K562 (cell line): ENCODE measurements around the gene SPEM2. TPM values are rescaled to one million over a fixed set of nuclear protein-coding genes. Genes with fewer than 3 reads are reported as not detected.
A peak's percentile ranks its signal among the peaks of the same experiment; 100 is the strongest.

Source experiments
- ATAC-seq: fragments of 200-7000 bp; cut with Tn5 transposase; 3 replicates; pipeline ENCODE4 v1.9.1; 2020; ENCODE audit warnings: moderate library complexity
- BruUV-seq: library from RNA; stranded (reverse); fragments of 400-500 nt; replicated peaks from 2 replicates; lab custom pipeline; 2021; lab: Mats Ljungman, UMichigan
- CTCF ChIA-PET: fragments of 300-600 bp; formaldehyde crosslinking; extraction: SDS; loops from one replicate; lab custom pipeline; 2021; ENCODE audit warnings: low intra/inter-chr PET ratio; lab: Yijun Ruan, JAX
- POLR2A ChIA-PET: fragments of 300-600, 350-650 bp; sonication (Branson Sonifier 250); formaldehyde crosslinking; extraction: SDS; loops from one replicate; lab custom pipeline; 2021; ENCODE audit warnings: antibody characterized with exemption, inconsistent platforms; lab: Yijun Ruan, JAX
- DNase-seq, 4 experiments: peaks; one replicate each; pipeline versions ENCODE4 v3.0.0 to v3.0.0-alpha.2; 2011 to 2018; ENCODE audit warnings: low spot score in 3 of 4, mixed read lengths in 3 of 4; ENCODE audit errors: extremely low read depth in 1 of 4
- FAIRE-seq: peaks from 2 replicates; lab custom pipeline; 2011; peaks lifted over from hg19 to GRCh38; lab: Jason Lieb, UNC
- H2AFZ ChIP-seq: 2 replicates; pipeline ENCODE4 v1.6.0; 2011; ENCODE audit warnings: low read depth, low read length, control low read depth, inconsistent platforms
- H3K27ac ChIP-seq: fragments of 200-600 bp; 3 replicates; pipeline ENCODE4 v1.8.0; 2011; ENCODE audit warnings: low read depth, mild to moderate bottlenecking, control low read depth, inconsistent platforms, low read length, moderate library complexity, mixed read lengths; ENCODE audit errors: extremely low read depth
- H3K27me3 ChIP-seq, 2 experiments: fragments of 300-600 bp in 1 of 2; 2 replicates in 1 of 2; 3 replicates in 1 of 2; pipeline versions ENCODE4 v1.6.0 to v1.8.0; 2011; ENCODE audit warnings: inconsistent platforms in 2 of 2, low read length in 2 of 2, mild to moderate bottlenecking in 1 of 2, mixed read lengths in 1 of 2, moderate library complexity in 1 of 2; ENCODE audit not compliant: control insufficient read depth in 2 of 2, insufficient read depth in 2 of 2
- H3K36me3 ChIP-seq: fragments of 300-600 bp; 3 replicates; pipeline ENCODE4 v1.8.0; 2011; ENCODE audit warnings: mild to moderate bottlenecking, low read length, inconsistent platforms; ENCODE audit not compliant: control insufficient read depth, insufficient read depth
- H3K4me1 ChIP-seq, 2 experiments: fragments of 200-600 bp in 1 of 2; replicated peaks in 1 of 2; 2 replicates in 1 of 2; 3 replicates in 1 of 2; pipeline versions ENCODE4 v1.5.1 to v1.8.0; 2011; ENCODE audit warnings: inconsistent platforms in 2 of 2, low read length in 2 of 2, mild to moderate bottlenecking in 1 of 2, mixed read lengths in 1 of 2, moderate library complexity in 1 of 2; ENCODE audit not compliant: control insufficient read depth in 2 of 2, insufficient read depth in 2 of 2
- H3K4me2 ChIP-seq: 2 replicates; pipeline ENCODE4 v1.6.1; 2011; ENCODE audit warnings: low read length, control low read depth, inconsistent platforms, mixed read lengths; ENCODE audit not compliant: insufficient read depth
- H3K4me3 ChIP-seq: fragments of 200-600 bp; sonication (generic), shearing (Covaris generic); 2 replicates; pipeline ENCODE4 v1.5.1; 2016; ENCODE audit warnings: control low read depth, inconsistent platforms
- H3K79me2 ChIP-seq: fragments of 200-600 bp; 3 replicates; pipeline ENCODE4 v1.8.0; 2011; ENCODE audit warnings: low read length, inconsistent platforms; ENCODE audit not compliant: control insufficient read depth, insufficient read depth
- H3K9ac ChIP-seq, 2 experiments: 2 replicates each; pipeline versions ENCODE4 v1.6.0 to v1.6.1; 2011; ENCODE audit warnings: low read depth in 2 of 2, low read length in 2 of 2, control low read depth in 1 of 2, inconsistent platforms in 1 of 2, mild to moderate bottlenecking in 1 of 2, mixed read lengths in 1 of 2; ENCODE audit not compliant: insufficient read depth in 1 of 2
- H3K9me1 ChIP-seq: one replicate; pipeline ENCODE4 v1.6.0; 2011; ENCODE audit warnings: inconsistent platforms, mild to moderate bottlenecking, low read length, moderate library complexity; ENCODE audit not compliant: control insufficient read depth, insufficient read depth
- H3K9me3 ChIP-seq: replicated peaks from 2 replicates; pipeline ENCODE4 v1.5.1; 2011; ENCODE audit warnings: low read depth, low read length, inconsistent platforms; ENCODE audit not compliant: control insufficient read depth, insufficient read depth
- H4K20me1 ChIP-seq: replicated peaks from 2 replicates; pipeline ENCODE4 v1.6.1; 2011; ENCODE audit warnings: low read length, inconsistent platforms, mixed read lengths; ENCODE audit not compliant: control insufficient read depth, insufficient read depth
- YY1 ChIP-seq, 3 experiments: IDR thresholded peaks; 2 replicates each; pipeline ENCODE4 v1.6.1; 2011; ENCODE audit warnings: low read length in 2 of 3, mild to moderate bottlenecking in 2 of 3, moderate library complexity in 2 of 3, borderline replicate concordance in 1 of 3, control low read depth in 1 of 3, low read depth in 1 of 3; ENCODE audit not compliant: insufficient read depth in 3 of 3, insufficient replicate concordance in 2 of 3, control insufficient read depth in 1 of 3, insufficient read length in 1 of 3; ENCODE audit errors: extremely low read depth in 1 of 3
- WGBS: fragments of 100-300 bp; shearing (Covaris generic); methylation state at CpG from one replicate; pipeline ENCODE4 v1.1.6; 2016; ENCODE audit warnings: low coverage, mixed read lengths; ENCODE audit not compliant: insufficient coverage; ENCODE audit errors: missing lambda C conversion rate; 5-methylcytosine and 5-hydroxymethylcytosine counted together
- in situ Hi-C: fragments of 300-500 bp; cut with MboI; formaldehyde crosslinking; loops from 4 replicates; pipeline ENCODE4 v1.15.0; 2018; ENCODE audit warnings: inconsistent platforms, mixed read lengths
- intact Hi-C: fragments of 100-400 bp; cut with micrococcal nuclease; formaldehyde crosslinking; loops from 2 replicates; pipeline ENCODE4 v1.14.2; 2022
- polyA plus RNA-seq, 8 experiments: library from polyadenylated mRNA; depleted of rRNA in 4 of 8; stranded (reverse) in 5 of 8; unstranded in 3 of 8; fragments of >200 nt; fragmentation: Nextera tagmentation in 2 of 8; fragmentation: Illumina TruSeq in 1 of 8; extraction: Ambion mirVana in 2 of 8; extraction: Trizol in 1 of 8; gene quantifications; 2 replicates each; pipeline versions ENCODE4 v1.2.1 to v1.2.3, GENCODE V29; 2011 to 2014; ENCODE audit warnings: inconsistent platforms in 1 of 8, missing spikeins in 1 of 8
- total RNA-seq, 7 experiments: library from RNA; depleted of rRNA in 6 of 7; stranded (reverse); fragments of >200 nt in 6 of 7; fragmentation: Illumina TruSeq in 2 of 7; extraction: Trizol in 2 of 7; gene quantifications; 2 replicates each; pipeline versions ENCODE4 v1.2.1 to v1.2.3, GENCODE V29; 2011 to 2021; ENCODE audit warnings: low replicate concordance in 1 of 7
- TF ChIP-seq, protein P1 (sequence below): sonication (generic); formaldehyde crosslinking; IDR thresholded peaks from 2 replicates; pipeline ENCODE4 v1.8.1; 2023; ENCODE audit warnings: mild to moderate bottlenecking, missing genetic modification reagents
- TF ChIP-seq, protein P2 (sequence below): fragments of 450-650 bp; IDR thresholded peaks from 2 replicates; pipeline ENCODE4 v1.6.1; 2018; ENCODE audit not compliant: partially characterized antibody

The SPEM2 gene
- total and polyA plus RNA-seq, 9 of the 15 experiments (the other 6 are each of a cell fraction or from before 2014, with no cell fraction given): not detected

DNA sequence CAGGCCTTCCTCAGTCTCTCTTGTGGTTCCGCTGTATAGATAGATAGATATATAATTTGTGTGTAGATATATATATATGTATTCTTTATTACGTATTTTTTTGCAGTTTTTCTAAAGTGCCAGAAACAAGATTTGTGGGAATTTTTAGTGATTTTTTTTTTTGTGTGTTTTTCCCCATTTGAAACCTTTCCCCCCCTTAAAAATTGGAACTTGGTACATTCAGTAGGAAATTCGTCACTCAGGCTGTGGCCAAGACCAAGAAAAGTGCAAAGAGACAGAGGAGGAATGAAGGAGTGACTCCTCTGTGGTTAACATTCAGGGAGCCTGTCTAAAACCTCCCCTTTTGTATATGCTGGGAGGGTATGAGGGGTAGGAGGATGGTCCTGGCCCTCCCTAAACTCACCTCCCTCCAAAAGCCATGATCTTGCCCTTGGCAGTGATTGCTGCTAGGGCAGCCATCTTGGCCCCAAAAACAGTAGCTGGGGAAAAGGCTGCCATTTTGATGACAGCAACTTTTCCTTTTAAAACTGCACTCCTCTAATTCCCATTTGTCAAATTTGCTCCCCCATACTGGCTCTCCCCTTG, 34.6 kb downstream of the SPEM2 start:
- 93% methylated on average over 3 of the region's 3 CpGs for WGBS
- CTCF ChIA-PET: no interaction called here
- no TSS peak for BruUV-seq

More for the DNA sequence above, 34.6 kb downstream of the SPEM2 start:
- H3K27ac ChIP-seq: no peak overlapping the region
- no peaks in the 10 kb centered on the region for H3K9me3 ChIP-seq
- TF ChIP-seq YY1 (IDR thresholded peaks at IDR 0.05; ENCODE audit: borderline replicate concordance in 1 of 3, control insufficient read depth in 1 of 3, extremely low read depth in 1 of 3, insufficient read depth in 3 of 3, insufficient read length in 1 of 3, insufficient replicate concordance in 2 of 3, low read depth in 1 of 3, low read length in 2 of 3): peak in 2 of 3 experiments; percentile 43 to 84
- TF ChIP-seq, protein P1, sequence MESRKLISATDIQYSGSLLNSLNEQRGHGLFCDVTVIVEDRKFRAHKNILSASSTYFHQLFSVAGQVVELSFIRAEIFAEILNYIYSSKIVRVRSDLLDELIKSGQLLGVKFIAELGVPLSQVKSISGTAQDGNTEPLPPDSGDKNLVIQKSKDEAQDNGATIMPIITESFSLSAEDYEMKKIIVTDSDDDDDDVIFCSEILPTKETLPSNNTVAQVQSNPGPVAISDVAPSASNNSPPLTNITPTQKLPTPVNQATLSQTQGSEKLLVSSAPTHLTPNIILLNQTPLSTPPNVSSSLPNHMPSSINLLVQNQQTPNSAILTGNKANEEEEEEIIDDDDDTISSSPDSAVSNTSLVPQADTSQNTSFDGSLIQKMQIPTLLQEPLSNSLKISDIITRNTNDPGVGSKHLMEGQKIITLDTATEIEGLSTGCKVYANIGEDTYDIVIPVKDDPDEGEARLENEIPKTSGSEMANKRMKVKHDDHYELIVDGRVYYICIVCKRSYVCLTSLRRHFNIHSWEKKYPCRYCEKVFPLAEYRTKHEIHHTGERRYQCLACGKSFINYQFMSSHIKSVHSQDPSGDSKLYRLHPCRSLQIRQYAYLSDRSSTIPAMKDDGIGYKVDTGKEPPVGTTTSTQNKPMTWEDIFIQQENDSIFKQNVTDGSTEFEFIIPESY (CRISPR knock-in tag): no peak
- TF ChIP-seq, protein P2, sequence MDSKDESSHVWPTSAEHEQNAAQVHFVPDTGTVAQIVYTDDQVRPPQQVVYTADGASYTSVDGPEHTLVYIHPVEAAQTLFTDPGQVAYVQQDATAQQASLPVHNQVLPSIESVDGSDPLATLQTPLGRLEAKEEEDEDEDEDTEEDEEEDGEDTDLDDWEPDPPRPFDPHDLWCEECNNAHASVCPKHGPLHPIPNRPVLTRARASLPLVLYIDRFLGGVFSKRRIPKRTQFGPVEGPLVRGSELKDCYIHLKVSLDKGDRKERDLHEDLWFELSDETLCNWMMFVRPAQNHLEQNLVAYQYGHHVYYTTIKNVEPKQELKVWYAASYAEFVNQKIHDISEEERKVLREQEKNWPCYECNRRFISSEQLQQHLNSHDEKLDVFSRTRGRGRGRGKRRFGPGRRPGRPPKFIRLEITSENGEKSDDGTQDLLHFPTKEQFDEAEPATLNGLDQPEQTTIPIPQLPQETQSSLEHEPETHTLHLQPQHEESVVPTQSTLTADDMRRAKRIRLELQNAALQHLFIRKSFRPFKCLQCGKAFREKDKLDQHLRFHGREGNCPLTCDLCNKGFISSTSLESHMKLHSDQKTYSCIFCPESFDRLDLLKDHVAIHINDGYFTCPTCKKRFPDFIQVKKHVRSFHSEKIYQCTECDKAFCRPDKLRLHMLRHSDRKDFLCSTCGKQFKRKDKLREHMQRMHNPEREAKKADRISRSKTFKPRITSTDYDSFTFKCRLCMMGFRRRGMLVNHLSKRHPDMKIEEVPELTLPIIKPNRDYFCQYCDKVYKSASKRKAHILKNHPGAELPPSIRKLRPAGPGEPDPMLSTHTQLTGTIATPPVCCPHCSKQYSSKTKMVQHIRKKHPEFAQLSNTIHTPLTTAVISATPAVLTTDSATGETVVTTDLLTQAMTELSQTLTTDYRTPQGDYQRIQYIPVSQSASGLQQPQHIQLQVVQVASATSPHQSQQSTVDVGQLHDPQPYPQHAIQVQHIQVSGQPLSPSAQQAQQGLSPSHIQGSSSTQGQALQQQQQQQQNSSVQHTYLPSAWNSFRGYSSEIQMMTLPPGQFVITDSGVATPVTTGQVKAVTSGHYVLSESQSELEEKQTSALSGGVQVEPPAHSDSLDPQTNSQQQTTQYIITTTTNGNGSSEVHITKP: peak; percentile 88
- ATAC-seq: no peak
- H3K4me3 ChIP-seq: no peak overlapping the region
- H3K4me2 ChIP-seq: no peak overlapping the region
- in situ Hi-C loops: no loop called here
- H3K4me1 ChIP-seq: peaks cover 0 to 18% of the 10 kb centered on the region in 2 experiments; a peak in 3 of 5 replicates
- POLR2A ChIA-PET: interaction anchor here (1.4 to 2.1 kb wide), 3 partner anchors 11 to 16 kb away, joined by 6 to 7 read pairs (median 6); no protein-coding TSS in a partner anchor
- FAIRE-seq: no peak
- H3K9ac ChIP-seq: no peak overlapping the region
- no peaks in the 10 kb centered on the region for H3K9me1 ChIP-seq
- intact Hi-C loops: no loop called here
- H3K27me3 ChIP-seq: no peaks in the 10 kb centered on the region
- no peaks in the 10 kb centered on the region; the same call in 2 of the 3 replicates for H3K79me2 ChIP-seq
- no peak for DNase-seq
- H4K20me1 ChIP-seq: no peaks in the 10 kb centered on the region
- no peak overlapping the region for H2AFZ ChIP-seq
- peaks cover 24% of the 10 kb centered on the region; the same call in 1 of the 3 replicates for H3K36me3 ChIP-seq
